HuH-7 (cell line): ENCODE results near the gene SRSF3.
"Not testable (repeated sequence)": the region's sequence is repeated elsewhere in the genome, so short reads cannot be mapped to it uniquely, and the experiment has no call there.

Experiments used
- DNase-seq: peaks from one replicate; pipeline ENCODE4 v3.0.0; 2011; ENCODE audit warnings: low spot score

The SRSF3 gene

GRCh38 chr6:36576578-36576977 is 17.6 kb upstream of the SRSF3 start:
- no peak for DNase-seq

- no peak for DNase-seq
Measured at GRCh38 chr6:36577301-36577700, 16.9 kb upstream of the SRSF3 start.

- no peak for DNase-seq
Measured at GRCh38 chr6:36578030-36578429, 16.1 kb upstream of the SRSF3 start.

- DNase-seq, result no peak
Measured at GRCh38 chr6:36578431-36578830, 15.7 kb upstream of the SRSF3 start.

- DNase-seq, result no peak
Measured at GRCh38 chr6:36580184-36580526, 14.0 kb upstream of the SRSF3 start.

GRCh38 chr6:36581716-36582115 is 12.4 kb upstream of the SRSF3 start:
- DNase-seq, result no peak

GRCh38 chr6:36586606-36587005 is 7.6 kb upstream of the SRSF3 start:
- no peak for DNase-seq

- DNase-seq, result not testable (repeated sequence)
Measured at GRCh38 chr6:36589025-36589400, 5.1 kb upstream of the SRSF3 start.

- no peak for DNase-seq
Measured at GRCh38 chr6:36590237-36590636, 3.9 kb upstream of the SRSF3 start.

GRCh38 chr6:36592221-36592655 is 1.9 kb upstream of the SRSF3 start:
- no peak for DNase-seq

GRCh38 chr6:36593569-36594028 is 563 bp upstream of the SRSF3 start:
- DNase-seq, result peak; percentile 39

- no peak for DNase-seq
Measured at GRCh38 chr6:36594816-36595643, 868 bp downstream of the SRSF3 start.

- no peak for DNase-seq
Measured at GRCh38 chr6:36596356-36596755, 2.2 kb downstream of the SRSF3 start.

GRCh38 chr6:36597775-36598174 is 3.6 kb downstream of the SRSF3 start:
- no peak for DNase-seq

GRCh38 chr6:36598326-36598725 is 4.2 kb downstream of the SRSF3 start:
- no peak for DNase-seq

- DNase-seq, result no peak
Measured at GRCh38 chr6:36598739-36599318, 4.7 kb downstream of the SRSF3 start.

GRCh38 chr6:36599791-36600209 is 5.6 kb downstream of the SRSF3 start:
- DNase-seq, result no peak

GRCh38 chr6:36600564-36601146 is 6.5 kb downstream of the SRSF3 start:
- DNase-seq, result no peak

GRCh38 chr6:36601818-36602217 is 7.7 kb downstream of the SRSF3 start:
- DNase-seq, result not testable (repeated sequence)

GRCh38 chr6:36603222-36604089 is 9.3 kb downstream of the SRSF3 start:
- DNase-seq, result no peak

GRCh38 chr6:36604090-36605060 is 10.2 kb downstream of the SRSF3 start:
- DNase-seq, result no peak
